Ovary (tissue), 3 donors: ENCODE measurements around the gene ADAMTS3.

Source experiments
- EP300 ChIP-seq: sonication (generic); formaldehyde crosslinking; IDR thresholded peaks from one replicate; pipeline ENCODE4 v1.6.1; 2017; ENCODE audit warnings: antibody characterized with exemption
- POLR2A ChIP-seq: fragments of 450-650 bp; IDR thresholded peaks from one replicate; pipeline ENCODE4 v1.6.1; 2017; ENCODE audit warnings: antibody characterized with exemption, mild to moderate bottlenecking, moderate library complexity
- TF ChIP-seq, protein P1 (sequence below), 3 donors: fragments of 450-650 bp in 2 of 3; fragments of 200-600 bp in 1 of 3; IDR thresholded peaks; one replicate each; pipeline versions ENCODE4 v1.5.1 to v1.8.0; 2016 to 2022; ENCODE audit warnings: antibody characterized with exemption in 3 of 3, mild to moderate bottlenecking in 1 of 3
- donor health status: DM: no; HTN: no; CAD: no.

DNA sequence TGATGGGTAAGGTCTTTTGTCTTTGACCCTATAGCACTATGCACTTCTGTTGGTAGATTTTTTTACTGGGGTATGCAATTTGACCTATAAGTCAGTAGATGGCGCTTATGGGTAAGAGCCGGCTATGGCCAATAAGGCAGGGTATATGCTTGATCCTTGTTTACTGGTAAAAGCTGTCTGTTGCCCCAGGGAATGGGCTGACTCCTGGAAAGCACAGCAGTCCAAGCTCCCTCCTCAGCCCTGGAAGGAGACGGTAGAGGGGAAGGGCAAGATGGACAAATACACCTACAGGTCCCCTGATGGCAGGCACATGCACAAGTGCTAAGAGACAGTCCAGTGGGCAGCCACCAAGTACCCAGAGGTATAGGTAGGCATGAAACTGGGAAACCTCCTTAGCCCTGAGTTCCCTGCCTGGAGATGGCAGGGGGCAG lies 63.7 kb downstream of the ADAMTS3 start:
- TF ChIP-seq, protein P1, sequence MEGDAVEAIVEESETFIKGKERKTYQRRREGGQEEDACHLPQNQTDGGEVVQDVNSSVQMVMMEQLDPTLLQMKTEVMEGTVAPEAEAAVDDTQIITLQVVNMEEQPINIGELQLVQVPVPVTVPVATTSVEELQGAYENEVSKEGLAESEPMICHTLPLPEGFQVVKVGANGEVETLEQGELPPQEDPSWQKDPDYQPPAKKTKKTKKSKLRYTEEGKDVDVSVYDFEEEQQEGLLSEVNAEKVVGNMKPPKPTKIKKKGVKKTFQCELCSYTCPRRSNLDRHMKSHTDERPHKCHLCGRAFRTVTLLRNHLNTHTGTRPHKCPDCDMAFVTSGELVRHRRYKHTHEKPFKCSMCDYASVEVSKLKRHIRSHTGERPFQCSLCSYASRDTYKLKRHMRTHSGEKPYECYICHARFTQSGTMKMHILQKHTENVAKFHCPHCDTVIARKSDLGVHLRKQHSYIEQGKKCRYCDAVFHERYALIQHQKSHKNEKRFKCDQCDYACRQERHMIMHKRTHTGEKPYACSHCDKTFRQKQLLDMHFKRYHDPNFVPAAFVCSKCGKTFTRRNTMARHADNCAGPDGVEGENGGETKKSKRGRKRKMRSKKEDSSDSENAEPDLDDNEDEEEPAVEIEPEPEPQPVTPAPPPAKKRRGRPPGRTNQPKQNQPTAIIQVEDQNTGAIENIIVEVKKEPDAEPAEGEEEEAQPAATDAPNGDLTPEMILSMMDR (IDR thresholded peaks at IDR 0.05) = peak in 2 of 3 donors; percentile 19 to 30
- no peak for TF ChIP-seq EP300
- TF ChIP-seq POLR2A = no peak
